ENCODE data around the gene RAB28. TPM values are rescaled to one million over a fixed set of nuclear protein-coding genes. Genes with fewer than 3 reads are reported as not detected.

RAB28 gene
- total RNA-seq, 1 experiment from 2014 or later, result 12.1 TPM

DNA sequence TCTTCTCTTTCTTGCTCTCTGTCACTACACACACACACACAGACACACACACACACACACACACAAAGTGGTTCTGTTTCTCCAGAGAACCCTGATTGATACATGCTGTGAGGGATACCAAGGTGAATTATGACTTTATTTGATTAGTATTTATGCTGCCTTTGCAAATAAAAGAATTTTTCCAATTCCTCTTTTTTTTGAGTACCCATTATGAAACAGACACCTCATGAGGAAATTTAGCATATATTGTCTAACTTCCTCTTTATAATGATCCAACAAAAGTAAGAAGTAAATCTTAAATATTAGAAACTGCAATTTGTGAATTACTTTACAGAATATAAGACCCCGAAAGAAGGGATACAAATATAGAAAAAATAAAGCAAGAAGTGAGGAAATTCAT is 14.3 kb upstream of the RAB28 start:
- no TSS peak for BruUV-seq (replicated peaks)
- no peak overlapping the region for H3K4me3 ChIP-seq (replicated peaks in 1 of 2; ENCODE audit: low read depth in 1 of 2, low read length in 2 of 2)
- no peak for DNase-seq (ENCODE audit: low read depth, low spot score)
- no peak overlapping the region for H3K4me2 ChIP-seq (ENCODE audit: low read length)
- ChIA-PET RAD21 (ENCODE audit: low non-redundant PET in 1 of 2, low total read pairs in 2 of 2, uncharacterized antibody in 2 of 2, unreplicated experiment in 2 of 2) (no interaction called here), POLR2A (no interaction called here), CTCF (no interaction called here)
- ATAC-seq, result no peak
- H2AFZ ChIP-seq (ENCODE audit: low read depth, low read length, poor library complexity, severe bottlenecking), result no peak overlapping the region
- no peaks in the 10 kb centered on the region for H3K4me1 ChIP-seq (ENCODE audit: control insufficient read depth in 1 of 2, insufficient read depth in 2 of 2, low read length in 2 of 2)
- H3K79me2 ChIP-seq (ENCODE audit: insufficient read depth, low read length), result no peaks in the 10 kb centered on the region
- TF ChIP-seq POLR2AphosphoS5 (IDR thresholded peaks at IDR 0.05; ENCODE audit: low read depth, low read length), result no peak
- no peak for TF ChIP-seq CTCF (IDR thresholded peaks at IDR 0.05 in 2 of 3, conservative IDR thresholded peaks at IDR 0.05 in 1 of 3; ENCODE audit: borderline replicate concordance in 1 of 3, insufficient read depth in 1 of 3, low read depth in 2 of 3, low read length in 2 of 3)
- no peak overlapping the region for H3K9ac ChIP-seq (ENCODE audit: low read length)
- no peaks in the 10 kb centered on the region for H3K9me2 ChIP-seq (ENCODE audit: insufficient read depth)
- H3K27me3 ChIP-seq (ENCODE audit: insufficient read depth, low read length), result no peaks in the 10 kb centered on the region
- intact Hi-C loops (cut with micrococcal nuclease), result no loop called here
- no peaks in the 10 kb centered on the region for H3K9me3 ChIP-seq (ENCODE audit: control insufficient read depth in 1 of 2, insufficient read depth in 1 of 2, low read depth in 1 of 2, low read length in 2 of 2)
- H4K20me1 ChIP-seq (ENCODE audit: insufficient read depth), result no peaks in the 10 kb centered on the region
- H3K36me3 ChIP-seq (ENCODE audit: control insufficient read depth in 1 of 2, insufficient read depth in 2 of 2, low read length in 2 of 2), result no peaks in the 10 kb centered on the region
- no peak overlapping the region for H3K27ac ChIP-seq (ENCODE audit: low read depth, low read length)

DNA sequence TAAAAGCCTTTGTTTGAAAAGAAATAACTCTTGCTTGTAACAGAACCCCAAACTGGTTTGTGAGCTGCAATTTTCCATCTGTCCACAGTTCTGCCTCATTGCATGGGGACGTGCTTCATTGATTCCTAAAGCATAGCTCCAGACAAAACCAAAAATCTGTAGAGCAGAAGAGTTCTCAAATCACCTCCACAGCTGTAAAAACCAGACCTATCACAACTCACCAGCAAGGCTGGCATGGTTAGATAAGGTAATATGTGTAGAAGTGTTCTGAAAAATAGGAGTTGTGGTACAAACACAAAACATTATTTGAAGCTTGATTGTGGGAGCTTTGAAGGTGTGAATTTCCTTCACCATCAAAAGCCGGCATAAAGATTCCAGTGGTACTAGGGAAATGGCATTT is 12.5 kb upstream of the RAB28 start:
- no peak overlapping the region for H2AFZ ChIP-seq (ENCODE audit: low read depth, low read length, poor library complexity, severe bottlenecking)
- H3K27me3 ChIP-seq (ENCODE audit: insufficient read depth, low read length), result no peaks in the 10 kb centered on the region
- no peak for TF ChIP-seq SRF (IDR thresholded peaks at IDR 0.05; ENCODE audit: low read depth)
- no peak for TF ChIP-seq REST (IDR thresholded peaks at IDR 0.05; ENCODE audit: low read depth)
- ATAC-seq (no peak), DNase-seq (ENCODE audit: low read depth, low spot score) (no peak)
- H3K36me3 ChIP-seq (ENCODE audit: control insufficient read depth in 1 of 2, insufficient read depth in 2 of 2, low read length in 2 of 2), result no peaks in the 10 kb centered on the region
- POLR2A ChIA-PET, result no interaction called here
- no peak overlapping the region for H3K9ac ChIP-seq (ENCODE audit: low read length)
- H3K79me2 ChIP-seq (ENCODE audit: insufficient read depth, low read length), result no peaks in the 10 kb centered on the region
- H3K9me2 ChIP-seq (ENCODE audit: insufficient read depth), result no peaks in the 10 kb centered on the region
- CTCF ChIA-PET, result no interaction called here
- H4K20me1 ChIP-seq (ENCODE audit: insufficient read depth), result no peaks in the 10 kb centered on the region
- intact Hi-C loops (cut with micrococcal nuclease), result no loop called here
- H3K27ac ChIP-seq (ENCODE audit: low read depth, low read length), result no peak overlapping the region
- no peaks in the 10 kb centered on the region for H3K9me3 ChIP-seq (ENCODE audit: control insufficient read depth in 1 of 2, insufficient read depth in 1 of 2, low read depth in 1 of 2, low read length in 2 of 2)
- H3K4me1 ChIP-seq (ENCODE audit: control insufficient read depth in 1 of 2, insufficient read depth in 2 of 2, low read length in 2 of 2), result no peaks in the 10 kb centered on the region
- no peak overlapping the region for H3K4me2 ChIP-seq (ENCODE audit: low read length)
- RAD21 ChIA-PET (ENCODE audit: low non-redundant PET in 1 of 2, low total read pairs in 2 of 2, uncharacterized antibody in 2 of 2, unreplicated experiment in 2 of 2), result no interaction called here
- no peak overlapping the region for H3K4me3 ChIP-seq (replicated peaks in 1 of 2; ENCODE audit: low read depth in 1 of 2, low read length in 2 of 2)
- no TSS peak for BruUV-seq (replicated peaks)

Measured in HCT116 (cell line).